GM21515 (cell line): Measurements from ENCODE around the gene GCN1.

ENCODE experiments used
- ATAC-seq: cut with Tn5 transposase; IDR thresholded peaks from one replicate; pipeline ENCODE4 v1.9.1; 2021; ENCODE audit not compliant: unreplicated experiment

The GCN1 gene

DNA sequence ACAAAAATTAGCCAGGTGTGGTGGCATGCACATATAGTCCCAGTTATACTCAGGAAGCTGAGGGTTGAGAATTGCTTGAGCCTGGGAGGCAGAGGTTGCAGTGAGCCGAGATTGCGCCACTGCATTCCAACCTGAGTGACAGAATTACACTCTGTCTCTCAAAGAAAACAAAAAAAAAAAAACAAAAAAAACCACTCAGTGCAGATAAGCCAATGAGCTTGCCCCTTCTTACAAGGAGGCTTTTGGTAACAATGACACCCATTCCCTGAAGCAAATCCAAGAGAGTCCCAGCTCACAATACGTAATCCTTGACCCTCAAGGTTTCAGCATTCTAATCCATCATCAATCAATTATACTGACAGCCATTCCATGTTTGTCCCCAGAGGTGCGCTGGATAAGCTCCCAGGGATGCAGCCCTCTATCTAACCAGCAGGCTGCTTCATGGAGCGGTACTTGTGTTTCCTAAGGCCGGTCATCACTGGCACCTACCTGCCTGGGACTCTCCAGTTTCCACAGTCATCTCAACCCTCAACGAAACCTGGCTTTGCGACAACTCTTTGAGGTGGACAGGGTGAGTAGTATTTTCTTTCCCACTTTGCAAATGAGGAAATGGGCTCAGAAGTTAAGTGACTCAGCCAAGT is 12.4 kb downstream of the GCN1 start:
- ATAC-seq, result no peak

DNA sequence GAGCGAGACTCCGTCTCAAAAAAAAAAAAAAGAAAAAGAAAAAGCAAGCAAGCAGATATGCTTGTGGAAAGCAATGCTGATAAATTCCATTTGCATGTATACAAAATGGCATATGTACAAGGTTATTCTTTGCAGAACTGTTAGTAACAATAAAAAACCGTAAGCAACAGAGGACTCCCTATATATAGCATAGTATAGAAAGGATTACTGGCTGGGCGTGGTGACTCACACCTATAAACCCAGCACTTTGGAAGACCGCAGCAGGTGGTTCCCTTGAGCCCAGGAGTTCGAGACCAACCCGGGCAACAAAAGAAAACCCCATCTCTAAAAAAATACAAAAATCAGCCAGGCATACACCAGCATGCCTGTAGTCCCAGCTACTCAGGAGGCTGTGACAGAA is 13.5 kb downstream of the GCN1 start:
- no peak for ATAC-seq

DNA sequence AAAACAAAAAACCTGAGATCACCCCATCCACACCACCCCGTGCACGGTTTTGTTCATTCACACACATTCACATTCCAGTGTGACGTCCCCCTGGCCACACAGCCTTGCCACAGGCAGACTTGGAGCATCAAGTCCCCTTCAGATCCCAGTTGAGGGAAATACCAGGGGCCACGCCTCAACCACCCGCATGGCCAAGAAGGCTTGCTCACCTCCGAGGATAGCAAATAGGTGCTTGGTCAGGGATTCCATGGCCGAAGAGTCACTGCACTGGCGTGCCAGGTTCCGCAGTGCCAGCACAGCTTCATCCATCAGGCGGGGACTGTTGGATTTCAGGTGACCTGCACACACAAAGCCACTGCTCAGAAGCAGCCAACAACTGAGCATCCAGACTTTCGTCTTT is 19.0 kb downstream of the GCN1 start:
- ATAC-seq, result no peak

DNA sequence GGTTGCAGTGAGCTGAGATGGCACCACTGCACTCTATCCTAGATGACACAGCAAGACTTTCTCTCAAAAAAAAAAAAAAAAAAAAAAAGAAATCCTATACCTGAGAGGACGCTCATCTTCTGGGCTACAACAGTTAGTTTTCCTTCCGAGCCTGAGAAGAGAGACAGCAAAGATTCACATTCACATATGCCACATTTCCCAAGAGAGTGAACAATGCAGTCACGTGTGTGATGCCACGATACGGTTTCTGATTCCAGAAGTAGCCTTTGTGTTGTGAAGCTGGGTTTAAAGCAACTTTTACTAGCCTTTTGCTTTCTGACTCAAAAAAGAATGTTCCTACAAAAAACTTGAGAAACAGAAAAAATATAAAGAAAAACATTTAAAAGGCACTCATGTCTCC is 19.5 kb downstream of the GCN1 start:
- ATAC-seq, result no peak

DNA sequence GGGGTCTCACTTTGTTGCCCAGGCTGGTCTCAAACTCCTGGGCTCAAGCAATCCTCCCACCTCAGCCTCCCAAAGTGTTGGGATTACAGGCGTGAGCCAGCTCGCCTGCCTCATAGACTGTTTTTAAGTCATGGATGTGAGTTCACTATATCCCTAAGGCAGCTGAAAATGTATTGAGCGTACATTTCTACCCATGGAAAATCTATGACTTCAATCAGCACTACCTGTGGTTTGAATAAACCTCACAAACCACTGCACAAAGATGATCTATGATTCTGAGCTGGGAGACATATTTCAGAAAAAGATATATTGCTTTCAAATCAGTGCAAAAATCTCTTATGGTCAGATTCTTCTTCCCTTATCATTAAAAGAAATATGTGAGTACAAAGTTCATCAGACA is 22.5 kb downstream of the GCN1 start:
- ATAC-seq, result no peak

DNA sequence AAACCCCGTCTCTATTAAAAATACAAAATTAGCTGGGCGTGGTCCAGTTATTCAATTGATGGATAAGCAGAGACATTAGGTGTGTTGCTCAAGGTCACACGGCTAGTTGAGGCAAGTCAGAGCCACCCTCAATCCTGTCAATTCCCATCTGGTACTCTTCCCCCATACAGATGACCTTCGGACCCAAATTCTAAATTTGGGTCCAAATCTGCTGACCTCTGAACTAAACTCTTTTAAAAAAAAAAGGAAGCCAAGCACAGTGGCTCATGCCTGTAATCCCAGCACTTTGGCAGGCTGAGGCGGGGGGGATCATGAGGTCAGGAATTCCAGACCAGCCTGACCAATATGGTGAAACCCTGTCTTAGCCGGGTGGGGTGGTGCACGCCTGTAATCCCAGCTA is 23.9 kb downstream of the GCN1 start:
- no peak for ATAC-seq

DNA sequence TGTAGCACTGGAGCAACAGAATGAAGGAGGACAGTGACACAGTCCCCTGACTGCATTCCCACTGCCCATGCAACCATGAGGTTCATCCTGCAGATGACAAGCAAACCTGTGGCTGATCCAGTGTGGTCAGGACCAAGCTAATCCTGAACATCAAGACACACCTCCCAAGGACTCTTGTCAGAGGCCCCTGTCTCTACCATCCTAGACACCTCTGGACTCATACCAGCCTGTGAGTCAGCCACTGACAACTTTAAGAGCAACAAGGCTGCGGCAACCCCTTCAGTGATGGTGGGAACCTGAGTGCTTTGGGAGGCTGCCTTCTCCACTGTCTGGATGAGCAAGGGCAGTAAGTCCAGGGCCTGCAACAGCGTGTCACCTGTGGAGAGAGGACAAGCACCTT is 24.6 kb downstream of the GCN1 start:
- ATAC-seq, result no peak

DNA sequence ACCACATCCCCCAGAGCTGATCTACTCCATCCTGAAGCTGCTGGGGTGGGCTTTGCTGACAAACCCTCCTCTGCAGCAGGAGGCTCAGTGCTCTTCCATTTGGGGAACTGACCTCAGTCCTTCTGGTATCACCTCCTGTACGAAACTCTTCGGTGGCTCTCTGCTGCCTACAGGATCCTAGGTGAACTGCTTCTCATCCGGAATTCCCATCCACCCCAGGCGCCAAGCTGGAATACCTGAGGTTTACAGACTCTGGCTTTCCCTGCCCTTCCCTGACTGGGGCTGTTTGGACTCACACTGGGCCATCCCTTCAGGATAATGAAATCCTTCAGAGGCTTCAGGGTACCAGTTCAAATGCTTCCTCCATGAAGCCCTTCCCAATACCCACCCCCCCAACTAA is 26.2 kb downstream of the GCN1 start:
- ATAC-seq, result no peak

DNA sequence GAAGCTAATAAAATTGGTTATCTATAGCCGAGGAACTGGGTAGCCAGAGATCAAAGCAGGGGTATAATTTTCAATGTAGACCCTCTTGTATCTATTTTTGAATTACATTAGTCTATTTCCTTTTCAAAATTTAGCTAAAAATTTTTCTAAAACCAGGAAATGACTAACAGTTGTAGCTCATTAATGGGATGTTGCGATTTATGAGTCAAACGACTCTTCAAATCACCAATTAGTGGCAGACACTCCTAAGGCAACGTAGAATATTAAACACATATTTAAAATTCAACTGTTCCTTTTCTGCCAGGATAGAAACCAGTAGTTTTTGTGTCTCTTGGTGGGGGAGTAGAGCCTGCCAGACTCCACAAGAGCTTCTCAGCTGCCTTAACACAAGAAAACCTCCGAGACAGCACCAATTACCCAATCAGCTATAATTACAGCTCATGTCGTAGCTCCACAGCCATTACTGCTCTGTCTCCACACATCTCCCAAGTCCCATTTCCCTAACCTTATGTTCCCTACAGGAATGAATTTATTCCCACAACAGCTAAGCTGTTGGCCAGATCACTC is 26.9 kb downstream of the GCN1 start:
- no peak for ATAC-seq

DNA sequence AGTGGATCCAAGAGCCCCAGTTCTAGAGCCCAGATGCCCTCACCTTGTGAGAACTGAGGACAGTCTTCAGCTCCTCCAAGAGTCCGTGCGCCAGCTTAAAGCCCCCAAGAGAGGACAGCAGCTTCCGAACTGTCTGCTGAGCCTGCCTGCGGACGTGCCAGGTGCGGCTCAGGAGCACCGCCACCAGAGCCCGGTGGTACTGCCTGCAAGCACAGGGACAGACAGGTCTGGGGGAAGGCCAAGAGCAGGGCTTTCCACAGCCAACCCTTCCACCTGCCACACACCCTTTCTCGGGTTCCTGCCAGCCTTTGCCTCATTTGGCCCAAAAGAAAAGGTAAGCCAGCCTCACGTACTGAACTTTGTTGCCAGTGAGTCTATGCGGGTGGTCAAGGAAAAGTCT is 30.2 kb downstream of the GCN1 start:
- no peak for ATAC-seq

DNA sequence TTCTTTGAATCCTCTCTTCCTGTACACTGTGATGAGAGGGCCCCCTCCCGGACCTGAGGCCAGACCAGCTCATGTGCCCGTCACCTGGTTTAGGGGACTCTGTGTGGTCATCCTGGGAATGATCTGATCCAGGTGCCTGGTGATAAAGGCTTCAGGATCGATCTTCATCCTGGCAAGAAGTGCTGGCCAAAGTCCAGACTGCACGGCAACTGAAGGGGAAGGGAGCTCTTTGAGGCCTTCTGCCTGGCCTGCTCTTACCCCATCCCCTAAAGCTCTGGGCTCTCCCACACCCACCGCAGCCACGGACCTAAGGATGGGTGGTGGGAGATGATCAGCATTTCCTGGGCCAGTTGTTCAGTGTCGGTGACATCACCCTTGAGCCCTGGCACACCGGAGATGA is 31.8 kb downstream of the GCN1 start:
- ATAC-seq, result no peak

DNA sequence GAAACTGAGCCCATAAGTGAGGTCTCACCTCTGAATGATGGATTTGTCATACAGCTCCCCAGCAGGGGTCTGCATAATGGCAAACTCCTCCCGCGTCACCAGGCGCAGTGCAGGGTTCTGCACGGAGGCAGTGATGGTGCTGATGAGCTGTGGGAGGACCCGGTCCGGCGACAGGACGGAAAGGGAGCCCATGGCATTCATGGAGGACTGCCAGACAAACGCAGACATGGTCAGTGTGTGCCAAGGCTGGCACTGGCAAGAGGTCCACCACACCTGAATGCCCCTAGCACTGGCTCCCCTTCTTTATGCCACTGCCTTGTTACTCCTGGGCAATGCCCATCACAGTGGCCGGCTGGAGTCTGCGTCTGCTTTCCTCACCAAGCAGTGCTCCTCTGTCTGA is 32.7 kb downstream of the GCN1 start:
- ATAC-seq, result no peak

DNA sequence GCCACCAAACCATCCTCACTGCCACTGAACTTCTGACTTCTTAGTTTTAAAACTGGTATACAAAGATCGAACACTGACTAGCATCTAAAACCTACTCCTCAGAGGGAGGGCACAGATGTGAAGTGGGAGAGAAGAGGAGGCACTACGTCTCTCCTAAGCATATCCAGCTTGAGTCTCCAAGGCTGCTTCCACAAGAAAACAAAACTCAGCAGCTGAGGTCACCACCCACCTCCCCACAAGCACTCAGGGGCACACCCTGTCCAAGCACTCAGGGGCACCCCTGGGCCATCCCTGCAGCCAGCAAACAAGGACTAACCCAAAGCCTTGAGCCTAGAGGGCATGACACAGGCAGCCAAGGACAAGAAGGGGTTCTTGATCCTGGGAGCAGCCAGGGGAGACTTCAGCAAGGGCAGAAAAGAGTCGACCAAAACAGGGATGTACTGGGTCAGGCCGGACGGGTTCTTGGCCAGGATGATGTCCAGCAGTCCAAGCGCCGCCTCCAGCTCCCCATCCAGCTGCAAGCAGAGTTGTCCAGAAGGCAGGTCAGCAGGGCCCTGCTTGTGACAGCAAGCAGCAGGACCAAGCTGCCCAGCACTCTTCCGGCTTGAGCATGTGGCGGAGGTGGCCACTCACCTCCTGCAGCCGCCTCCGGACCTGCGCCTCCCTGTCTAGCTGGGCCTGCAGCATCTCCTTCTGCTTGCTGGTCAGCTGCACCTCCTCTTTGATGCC is 34.8 kb downstream of the GCN1 start:
- ATAC-seq, result no peak

DNA sequence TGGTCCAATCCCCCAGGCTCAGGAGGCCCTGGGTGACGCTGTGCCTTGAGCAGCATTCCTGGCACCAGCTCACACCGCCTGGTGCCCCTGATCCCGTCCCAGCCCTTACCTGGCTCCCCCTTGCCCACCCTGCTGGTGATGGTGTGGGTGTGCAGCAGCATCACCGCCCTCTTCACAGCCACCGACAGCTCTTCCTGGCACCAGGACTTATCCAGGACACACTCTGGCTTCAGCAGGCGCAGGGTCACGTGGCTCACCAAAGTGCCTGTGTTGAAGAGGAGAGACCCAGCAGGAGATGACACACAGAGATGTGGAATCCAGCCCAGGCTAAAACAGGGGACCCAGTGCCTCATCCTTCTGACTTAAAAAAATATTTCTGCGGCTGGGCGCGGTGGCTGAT is 36.2 kb downstream of the GCN1 start:
- no peak for ATAC-seq

DNA sequence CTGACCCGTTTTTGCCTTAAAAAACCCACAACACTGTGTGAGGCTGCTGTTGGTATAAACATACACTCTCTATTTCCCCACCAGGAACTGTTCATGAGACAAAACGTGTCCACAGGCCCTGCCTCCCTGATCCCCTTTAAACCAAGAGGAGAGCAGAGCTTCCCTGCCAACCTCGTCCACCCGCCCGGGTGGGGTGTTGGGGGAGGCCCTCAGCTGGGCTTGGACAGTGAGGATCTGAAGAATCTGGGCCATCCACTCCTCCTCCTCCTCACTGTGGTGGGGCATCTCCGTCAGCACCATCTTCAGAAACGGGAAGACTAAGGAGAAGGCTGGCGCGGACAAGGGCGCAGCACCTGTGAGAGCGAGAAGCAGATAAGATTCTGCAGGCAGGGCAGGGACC is 36.8 kb downstream of the GCN1 start:
- ATAC-seq, result no peak

DNA sequence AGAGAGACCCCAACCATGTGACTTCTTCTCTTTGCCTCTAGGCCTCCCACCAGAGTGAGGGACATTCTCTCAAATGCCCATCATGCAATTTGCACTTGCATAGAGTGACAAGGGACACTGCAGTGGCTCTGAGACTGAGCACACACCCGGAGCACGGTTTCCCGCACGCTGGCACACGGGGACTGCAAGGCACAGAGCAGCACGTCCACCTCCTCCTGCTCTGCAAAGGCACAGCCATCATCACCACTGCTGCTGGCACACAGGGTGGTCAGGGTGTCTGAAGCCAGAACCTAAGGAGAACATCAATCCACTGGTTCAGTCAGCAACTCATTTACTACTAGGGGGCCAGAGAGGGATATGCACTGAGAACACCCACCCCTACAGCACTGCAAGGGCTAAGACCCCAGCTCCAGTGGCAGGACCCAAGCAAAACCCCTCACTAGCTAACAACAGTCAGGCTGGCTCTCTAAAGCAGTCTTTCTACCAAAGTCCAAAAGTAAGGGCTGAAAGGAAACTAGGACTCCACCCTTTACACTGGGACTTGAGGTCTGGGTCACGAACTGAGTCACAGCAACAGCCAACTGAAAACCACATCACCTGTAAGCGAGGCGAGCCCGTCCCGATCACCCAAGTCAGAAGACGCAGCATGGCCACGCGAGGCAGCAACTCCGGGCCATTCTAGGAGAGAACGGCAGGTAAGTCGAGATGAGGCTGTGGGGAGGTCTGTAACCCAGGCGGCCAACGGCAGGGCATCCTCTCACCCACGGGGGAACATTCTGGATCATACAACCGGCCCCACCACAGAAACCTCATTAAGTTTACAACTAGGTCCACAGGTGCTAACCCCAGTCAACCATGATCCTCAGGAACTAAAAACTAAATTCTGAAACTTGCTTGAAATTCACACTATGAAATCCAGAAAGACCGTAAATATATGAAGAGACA is 37.9 kb downstream of the GCN1 start:
- ATAC-seq, result peak; percentile 59

DNA sequence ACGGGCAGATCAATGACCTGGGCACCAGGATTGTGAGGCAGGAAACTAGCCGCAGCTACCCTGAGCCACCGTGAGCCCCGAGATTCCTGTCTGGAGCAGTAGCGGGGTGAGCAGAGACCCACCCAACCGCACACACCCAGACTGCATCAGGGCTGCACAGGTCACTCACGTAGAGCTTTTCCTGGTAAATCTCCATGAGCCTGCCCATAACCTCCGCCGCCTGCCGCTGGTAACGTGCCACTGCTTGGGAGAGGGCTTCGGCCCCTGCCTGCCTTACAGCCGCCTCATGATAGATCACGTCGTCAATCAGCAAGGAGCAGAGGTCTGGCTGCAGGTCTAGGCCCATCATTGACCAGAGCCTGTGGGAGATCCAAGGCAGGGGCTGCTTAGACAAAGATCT is 39.4 kb downstream of the GCN1 start:
- no peak for ATAC-seq

DNA sequence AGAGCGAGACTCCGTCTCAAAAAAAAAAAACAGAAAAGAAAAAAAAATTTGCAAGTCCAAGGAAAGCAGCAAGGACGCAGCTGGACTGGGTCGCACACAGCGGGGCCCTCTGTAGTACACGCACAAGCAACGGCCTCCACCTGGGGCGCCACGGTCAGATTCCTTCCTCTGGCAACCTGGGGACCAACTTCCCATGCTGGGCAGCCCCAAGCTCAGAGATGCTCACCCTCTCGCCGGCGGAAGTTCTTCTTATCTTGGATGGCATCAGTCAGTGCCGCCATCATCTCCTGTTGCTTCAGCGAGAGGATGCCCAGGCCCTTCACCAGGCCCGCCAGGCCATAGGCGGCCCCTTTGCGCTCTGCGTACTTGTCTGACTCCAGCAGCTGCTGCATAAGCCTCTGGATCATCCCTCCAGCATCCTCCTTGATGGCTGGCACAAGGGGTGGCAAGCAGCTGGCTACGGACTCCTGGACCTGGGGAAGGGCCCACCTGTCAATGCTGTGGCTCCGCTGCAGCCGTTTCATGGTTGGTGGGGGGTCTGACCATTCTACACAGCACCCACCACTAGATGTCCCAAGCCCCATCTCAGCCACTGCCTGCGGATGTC is 43.5 kb downstream of the GCN1 start:
- no peak for ATAC-seq

DNA sequence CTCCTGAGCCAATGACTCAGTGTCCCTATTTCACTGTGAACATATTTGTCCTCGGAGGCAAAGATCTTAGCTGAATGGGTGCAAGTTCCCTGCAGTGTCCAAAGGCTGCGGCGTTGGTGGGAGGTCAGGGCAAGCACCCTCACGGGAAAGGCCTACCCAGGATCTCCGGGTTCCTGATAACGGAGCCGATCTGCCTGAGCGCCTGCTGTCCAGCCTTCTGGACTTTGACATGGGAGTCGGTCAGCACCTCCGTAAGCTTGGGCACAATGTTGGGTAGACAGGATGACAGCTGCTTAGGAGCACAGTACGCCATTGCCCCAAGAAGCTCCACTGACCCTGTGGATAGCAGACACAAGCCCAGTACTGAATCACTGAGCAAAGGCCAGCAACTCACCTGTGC is 46.5 kb downstream of the GCN1 start:
- no peak for ATAC-seq

DNA sequence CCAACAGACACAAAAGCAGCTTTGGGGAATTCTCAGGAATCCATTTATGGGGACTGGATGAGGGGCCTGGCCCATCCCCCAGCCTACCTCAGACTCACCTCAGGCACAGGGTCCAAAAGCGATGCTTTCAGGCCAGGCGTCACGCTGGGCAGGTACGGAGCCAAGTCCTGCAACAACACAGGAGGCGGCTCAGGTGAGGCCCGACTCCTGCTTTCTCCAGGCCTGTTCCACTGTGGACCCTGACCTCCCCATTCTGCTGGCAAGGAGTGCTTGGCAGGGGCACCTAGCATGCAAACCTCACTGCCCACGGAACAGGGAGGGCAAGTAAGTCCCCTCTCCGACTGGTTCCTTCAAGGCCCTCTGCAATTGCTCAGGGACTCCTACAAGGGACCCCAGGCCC is 49.4 kb downstream of the GCN1 start:
- no peak for ATAC-seq

DNA sequence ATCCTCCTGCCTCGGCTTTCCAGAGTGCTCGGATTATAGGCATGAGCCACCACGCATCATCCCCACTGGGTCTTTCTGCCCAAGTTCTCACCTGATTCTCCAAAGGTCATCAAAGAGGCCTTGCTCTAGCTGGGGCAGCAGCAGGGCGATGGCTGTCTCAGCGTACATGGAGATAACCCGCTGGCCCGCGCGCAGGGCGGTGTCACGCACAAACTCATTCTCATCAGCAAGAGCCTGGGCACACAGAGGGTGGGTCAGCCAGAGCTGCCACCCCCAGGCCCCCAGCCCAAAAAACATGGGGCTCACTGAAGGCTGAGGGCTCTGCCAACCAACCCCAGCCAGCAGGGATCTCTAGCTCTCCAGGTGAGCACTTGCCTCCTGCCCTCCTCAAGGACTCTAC is 50.3 kb downstream of the GCN1 start:
- ATAC-seq, result no peak
